Measurements from ENCODE around the gene GPN2.

Gene GPN2

GRCh38 chr1:26864610-26865480, 25.2 kb downstream of the GPN2 start:
- peak overlapping the region; percentile 57 for H3K4me3 ChIP-seq (ENCODE audit: low read depth, low read length)
- no peak for TF ChIP-seq CTCF (IDR thresholded peaks at IDR 0.05; ENCODE audit: low read depth, low read length, missing control alignments)
- in situ Hi-C loops (cut with HindIII; ENCODE audit: low sequenced_read_pairs): no loop called here
- DNase-seq (ENCODE audit: low read depth): peak; percentile 93

GRCh38 chr1:26863685-26864077, 26.4 kb downstream of the GPN2 start:
- TF ChIP-seq CTCF (IDR thresholded peaks at IDR 0.05; ENCODE audit: low read depth, low read length, missing control alignments): no peak
- in situ Hi-C loops (cut with HindIII; ENCODE audit: low sequenced_read_pairs): no loop called here
- no peak for DNase-seq (ENCODE audit: low read depth)
- no peak overlapping the region for H3K4me3 ChIP-seq (ENCODE audit: low read depth, low read length)

- no peak for DNase-seq (ENCODE audit: low read depth)
- H3K4me3 ChIP-seq (ENCODE audit: low read depth, low read length): no peak within 1 kb of the TSS
- peak; percentile 20 for TF ChIP-seq CTCF (IDR thresholded peaks at IDR 0.05; ENCODE audit: low read depth, low read length, missing control alignments)
- in situ Hi-C loops (cut with HindIII; ENCODE audit: low sequenced_read_pairs): no loop called here
Measured at GRCh38 chr1:26862781-26863684, 27.1 kb downstream of the GPN2 start, which contains the start of gene SFN. Gene SFN (plus strand): TSS chr1:26863149. CDS start chr1:26863213, 64 bp downstream.

- in situ Hi-C loops (cut with HindIII; ENCODE audit: low sequenced_read_pairs): no loop called here
- no peak for TF ChIP-seq CTCF (IDR thresholded peaks at IDR 0.05; ENCODE audit: low read depth, low read length, missing control alignments)
- H3K4me3 ChIP-seq (ENCODE audit: low read depth, low read length): no peak overlapping the region
- no peak for DNase-seq (ENCODE audit: low read depth)
Measured at GRCh38 chr1:26861889-26862378, 28.1 kb downstream of the GPN2 start.

GRCh38 chr1:26861286-26861701, 28.8 kb downstream of the GPN2 start:
- TF ChIP-seq CTCF (IDR thresholded peaks at IDR 0.05; ENCODE audit: low read depth, low read length, missing control alignments): peak; percentile 34
- DNase-seq (ENCODE audit: low read depth): no peak
- in situ Hi-C loops (cut with HindIII; ENCODE audit: low sequenced_read_pairs): no loop called here
- no peak overlapping the region for H3K4me3 ChIP-seq (ENCODE audit: low read depth, low read length)

- no peak for TF ChIP-seq CTCF (IDR thresholded peaks at IDR 0.05; ENCODE audit: low read depth, low read length, missing control alignments)
- no peak overlapping the region for H3K4me3 ChIP-seq (ENCODE audit: low read depth, low read length)
- DNase-seq (ENCODE audit: low read depth): no peak
- in situ Hi-C loops (cut with HindIII; ENCODE audit: low sequenced_read_pairs): no loop called here
Measured at GRCh38 chr1:26858891-26859640, 31.0 kb downstream of the GPN2 start.

Data from astrocyte of the cerebellum (primary cell).